ENCODE results near the gene WDR43.
"Not testable (repeated sequence)": the region's sequence is repeated elsewhere in the genome, so short reads cannot be mapped to it uniquely, and the experiment has no call there.

Gene WDR43

GRCh38 chr2:28972778-28973335 lies 78.4 kb downstream of the WDR43 start:
- no peak for DNase-seq

GRCh38 chr2:28974252-28974651 lies 79.8 kb downstream of the WDR43 start:
- no peak for DNase-seq

DNA sequence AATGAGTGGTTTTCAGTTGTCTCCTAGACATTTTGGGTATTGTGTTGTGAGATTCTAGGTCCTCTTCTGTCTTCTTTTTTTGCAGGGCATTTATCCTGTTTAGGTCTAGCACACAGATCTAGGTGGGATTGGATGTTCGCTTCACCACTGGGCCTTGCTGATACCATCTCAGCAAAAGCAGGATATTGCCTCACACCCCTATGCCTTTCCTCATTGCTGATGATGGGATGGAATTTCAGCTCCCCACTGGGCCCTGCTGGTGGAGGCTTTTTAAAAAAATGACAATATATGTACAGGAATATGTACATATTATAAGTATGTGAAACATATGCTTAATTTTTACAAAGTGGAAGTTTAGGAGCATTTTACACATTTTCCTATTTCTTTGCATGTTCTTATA lies 81.2 kb downstream of the WDR43 start:
- no peak for DNase-seq

- no peak for DNase-seq
These were observed 82.1 kb downstream of the WDR43 start for GRCh38 chr2:28976584-28976983.

DNA sequence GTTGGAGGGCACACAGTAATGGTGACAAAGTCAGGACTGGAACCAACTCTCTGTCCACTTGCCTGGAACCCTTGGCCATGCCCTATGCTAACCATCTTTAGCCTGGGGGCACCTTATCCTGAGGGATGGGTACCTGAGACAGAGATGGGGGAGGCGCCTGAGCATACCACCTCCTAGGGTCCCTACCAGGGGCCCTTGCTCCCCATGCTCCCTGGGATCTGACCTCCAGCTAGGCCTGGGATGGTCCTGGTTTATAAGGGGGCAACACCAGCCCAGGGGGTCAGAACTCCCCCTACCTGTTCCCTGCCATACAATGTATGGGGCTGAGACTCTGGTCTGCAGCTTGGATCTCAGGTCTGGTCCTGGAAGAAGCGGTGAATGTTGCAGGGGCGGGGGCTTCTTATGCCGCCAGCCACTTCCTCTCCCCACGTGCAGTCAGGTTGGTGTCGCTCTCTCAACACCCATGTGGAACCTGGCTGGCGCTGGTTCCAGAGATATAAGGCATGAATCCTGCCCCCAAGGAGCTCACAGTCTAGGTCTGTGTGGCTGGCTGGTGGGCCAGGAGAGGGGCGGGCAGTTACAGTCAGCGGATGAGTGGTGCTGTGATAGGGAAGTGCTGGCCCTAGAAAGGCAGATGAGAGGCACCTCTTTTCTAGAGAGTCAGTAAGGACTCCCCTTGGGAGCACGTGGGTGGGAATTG lies 82.9 kb downstream of the WDR43 start:
- DNase-seq: no peak

- DNase-seq: not testable (repeated sequence)
These were observed 83.5 kb downstream of the WDR43 start for GRCh38 chr2:28978001-28978400.

- DNase-seq: no peak
These were observed 84.1 kb downstream of the WDR43 start for GRCh38 chr2:28978606-28979005.

- no peak for DNase-seq
These were observed 84.6 kb downstream of the WDR43 start for GRCh38 chr2:28979041-28979440.

GRCh38 chr2:28979576-28980366 lies 85.3 kb downstream of the WDR43 start:
- no peak for DNase-seq

DNA sequence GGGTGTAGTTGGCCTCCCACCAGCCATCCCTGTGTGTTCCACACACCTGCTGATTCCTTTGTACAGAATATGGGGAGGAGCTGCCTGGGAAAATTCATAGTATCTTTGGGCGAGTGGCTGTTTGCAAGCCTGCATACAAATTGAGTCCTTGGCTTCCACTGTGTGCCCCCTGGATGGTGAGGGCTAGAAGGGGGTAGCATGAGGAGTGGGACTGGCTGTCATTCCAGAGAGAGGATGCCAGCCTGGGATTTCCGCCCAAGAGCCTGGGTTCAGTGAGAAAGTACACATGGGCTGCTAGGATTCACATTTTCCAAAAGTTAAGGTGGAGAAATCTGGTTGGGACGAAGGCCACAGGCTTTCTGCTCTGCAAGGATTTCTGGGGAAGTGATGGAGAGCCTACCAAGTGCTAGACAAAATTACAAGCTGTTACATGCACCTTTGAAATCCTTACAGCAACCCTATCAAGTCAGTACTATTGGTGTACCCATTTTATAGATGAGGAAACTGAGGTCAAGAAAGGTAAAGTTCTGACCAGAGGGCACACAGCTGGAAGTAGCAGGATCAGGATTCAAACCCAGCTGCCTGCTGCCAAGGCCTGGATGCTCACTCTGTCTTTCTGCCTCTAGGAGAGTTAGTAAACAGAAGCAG lies 86.0 kb downstream of the WDR43 start:
- no peak for DNase-seq

GRCh38 chr2:28981016-28981441 lies 86.6 kb downstream of the WDR43 start, which contains the start of gene TOGARAM2:
TSS of gene TOGARAM2 (plus strand) at chr2:28981298. CDS start at chr2:28994835, 13,537 bp downstream.
- no peak for DNase-seq

DNA sequence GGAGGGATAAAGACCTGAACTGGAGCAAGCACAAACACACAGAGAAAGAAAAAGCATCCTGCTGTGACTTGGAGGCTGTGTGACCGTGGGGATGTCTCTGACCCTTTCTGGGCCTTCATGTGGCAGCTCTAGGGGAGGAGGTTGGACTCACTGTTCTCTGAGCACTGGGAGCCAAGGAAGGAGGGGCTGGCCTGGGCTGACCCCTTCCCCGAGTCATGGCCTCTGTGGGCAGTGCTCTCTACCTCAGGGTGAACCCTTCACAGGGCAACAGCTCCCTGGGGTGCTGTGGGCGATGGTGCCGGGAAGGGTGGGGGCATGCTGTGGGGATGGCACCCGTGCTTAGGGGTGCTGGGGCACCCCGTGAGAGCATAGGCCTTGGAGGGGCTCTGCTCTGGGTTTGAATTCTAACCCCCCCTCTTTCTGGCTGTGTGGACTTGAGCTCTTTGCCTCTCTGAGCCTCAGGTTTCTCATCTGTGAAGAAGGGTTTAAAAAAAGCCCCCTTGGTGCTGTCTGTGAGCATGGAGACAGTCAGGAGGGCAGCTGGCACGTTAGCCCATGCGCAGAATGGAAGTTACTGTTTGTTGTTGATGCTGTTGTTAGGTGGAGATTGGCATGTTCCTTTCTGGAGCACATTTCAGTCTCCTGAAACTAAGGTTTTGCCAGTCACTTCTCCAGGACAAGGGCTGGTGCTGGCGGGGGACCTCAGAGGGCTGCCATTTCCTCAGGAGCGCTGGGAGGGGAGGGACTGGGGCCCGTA lies 87.3 kb downstream of the WDR43 start:
- no peak for DNase-seq

- DNase-seq: no peak
These were observed 88.0 kb downstream of the WDR43 start for GRCh38 chr2:28982381-28982950.

GRCh38 chr2:28986429-28986828 lies 92.0 kb downstream of the WDR43 start:
- DNase-seq: no peak

GRCh38 chr2:28989973-28990372 lies 95.5 kb downstream of the WDR43 start:
- no peak for DNase-seq

DNA sequence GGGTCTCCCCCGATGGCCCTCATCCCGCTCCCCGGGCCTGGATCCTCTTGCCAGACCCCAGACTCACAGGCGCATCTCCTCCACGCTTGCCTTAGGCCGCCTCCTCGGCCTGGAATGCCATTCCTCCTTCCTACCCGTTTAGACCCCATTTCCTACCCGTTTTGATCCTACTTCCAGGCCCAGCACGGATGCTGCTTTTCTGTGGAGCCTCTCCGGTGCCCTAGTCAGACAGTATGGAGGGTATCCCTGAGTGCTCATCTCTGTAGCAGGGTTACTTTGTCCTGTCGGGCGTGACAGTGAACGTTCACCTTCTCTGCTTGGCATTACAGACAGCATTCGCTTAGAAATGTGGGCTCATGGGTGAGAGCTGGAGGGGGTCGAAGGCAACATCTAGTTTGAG lies 96.0 kb downstream of the WDR43 start:
- no peak for DNase-seq

- no peak for DNase-seq
These were observed 96.6 kb downstream of the WDR43 start for GRCh38 chr2:28991021-28991420.

- DNase-seq: no peak
These were observed 97.0 kb downstream of the WDR43 start for GRCh38 chr2:28991460-28991859.

DNA sequence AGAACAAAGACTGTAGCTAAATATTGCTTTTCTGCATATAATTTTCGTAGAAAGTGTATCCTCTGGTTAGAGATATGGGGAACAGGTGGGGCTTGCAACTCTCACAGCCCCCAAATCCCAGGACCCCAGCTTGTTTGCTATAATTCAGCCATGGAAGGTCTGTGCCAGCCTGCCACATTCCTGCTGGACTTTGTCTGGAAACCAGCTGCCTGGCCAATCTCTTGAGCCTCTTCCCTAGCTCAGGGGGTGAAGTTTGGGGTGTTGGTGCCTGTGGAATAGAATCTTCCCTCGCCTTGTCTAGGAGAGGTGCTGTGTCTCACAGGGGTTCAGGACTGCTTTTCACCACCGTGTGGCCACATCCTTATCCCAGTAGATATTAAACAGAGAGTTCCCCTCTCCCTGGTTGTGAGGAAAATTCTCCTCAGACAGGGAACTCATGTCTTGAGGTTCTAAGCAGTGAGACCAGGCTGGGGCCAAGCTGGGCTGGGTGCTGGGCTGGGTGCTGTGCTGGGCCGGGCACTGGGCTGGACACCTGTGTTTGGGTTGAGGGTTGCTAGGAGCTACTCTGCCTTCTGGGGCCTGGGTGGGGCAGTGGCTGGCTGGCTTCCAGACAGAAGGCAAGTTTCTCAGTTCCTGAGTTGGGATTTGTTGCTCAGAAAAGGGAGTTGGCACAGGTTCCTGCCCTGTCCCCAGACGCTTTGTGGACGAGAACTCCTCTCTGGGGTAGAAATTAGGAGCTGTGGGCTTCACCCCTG lies 98.9 kb downstream of the WDR43 start:
- no peak for DNase-seq

DNA sequence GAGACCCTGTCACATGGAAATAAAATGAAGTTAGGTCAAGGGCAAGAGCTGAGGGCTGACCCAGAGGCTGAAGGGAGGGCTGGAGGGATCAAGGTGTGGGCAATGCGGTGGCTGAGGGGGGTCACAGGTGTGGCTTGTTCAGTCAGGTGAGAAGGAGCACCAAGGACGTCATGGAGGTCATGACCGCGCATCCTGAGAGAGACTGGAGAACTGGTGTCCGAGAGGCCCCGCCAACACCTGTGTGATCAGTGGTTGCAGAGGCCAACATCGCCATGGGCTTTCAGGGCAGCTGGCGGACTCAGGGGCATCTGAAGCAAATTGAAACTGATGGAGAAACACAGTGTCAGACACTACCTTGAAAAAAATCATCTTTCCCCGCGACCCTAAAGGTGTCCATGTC lies 99.6 kb downstream of the WDR43 start:
- DNase-seq: no peak

DNA sequence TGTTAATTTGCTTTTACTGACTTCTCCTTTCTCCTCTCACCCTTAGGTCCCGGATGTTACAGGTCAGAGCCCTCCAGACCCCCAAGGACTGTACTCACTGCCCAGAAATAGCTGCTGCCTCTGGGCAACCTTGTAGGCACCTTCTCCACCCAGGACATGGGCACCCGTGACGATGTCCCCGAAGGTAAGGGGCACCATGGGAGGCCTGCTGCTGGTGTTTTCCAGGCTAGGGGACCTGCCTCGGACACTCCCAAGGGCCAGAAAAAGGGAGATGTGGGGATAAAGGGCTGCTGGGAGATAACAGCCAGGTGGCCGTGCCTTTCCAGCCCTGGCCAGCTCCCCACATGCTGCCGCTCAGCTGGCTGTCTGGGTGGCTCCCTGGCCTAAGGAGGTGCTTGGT lies 100.2 kb downstream of the WDR43 start:
- DNase-seq: no peak
